ENCODE results near the gene F10. TPM values are rescaled to one million over a fixed set of nuclear protein-coding genes. Genes with fewer than 3 reads are reported as not detected.

Gene F10
- polyA plus RNA-seq, 1 donor from 2014 or later, result not detected

- Histone ChIP-seq H3K36me3 (ENCODE audit: insufficient read depth, low read length) (no peaks in the 10 kb centered on the region), H2AFZ (ENCODE audit: low read depth, low read length) (no peak overlapping the region)
These were observed 49.9 kb downstream of the F10 start for GRCh38 chr13:113172419-113172926.

GRCh38 chr13:113176280-113176679 lies 53.7 kb downstream of the F10 start:
- Histone ChIP-seq H3K4me2 (ENCODE audit: low read length) (no peak overlapping the region), H3K36me3 (ENCODE audit: insufficient read depth, low read length) (no peaks in the 10 kb centered on the region), H3K4me3 (ENCODE audit: low read length) (no peak overlapping the region), H3K27ac (ENCODE audit: low read length) (no peak overlapping the region), H3F3A (ENCODE audit: insufficient read depth, low read length, poor library complexity, severe bottlenecking) (no peaks in the 10 kb centered on the region), H3K9me2 (ENCODE audit: insufficient read depth, low read length) (no peaks in the 10 kb centered on the region), H3K27me3 (ENCODE audit: insufficient read depth, low read depth, low read length) (no peaks in the 10 kb centered on the region), H2AFZ (ENCODE audit: low read depth, low read length) (no peak overlapping the region), H3K9ac (ENCODE audit: low read length) (no peak overlapping the region), H3K79me2 (replicated peaks; ENCODE audit: insufficient read depth, low read length) (no peaks in the 10 kb centered on the region), H4K20me1 (ENCODE audit: insufficient read depth) (no peaks in the 10 kb centered on the region), H3K9me3 (ENCODE audit: low read length) (no peaks in the 10 kb centered on the region)
- TF ChIP-seq REST (IDR thresholded peaks at IDR 0.05; ENCODE audit: borderline replicate concordance) (no peak), SMC3 (conservative IDR thresholded peaks at IDR 0.05; ENCODE audit: poor library complexity) (no peak), TAF1 (IDR thresholded peaks at IDR 0.05; ENCODE audit: low read depth) (no peak), EZH2 (IDR thresholded peaks at IDR 0.05; ENCODE audit: borderline replicate concordance, insufficient read depth, low read length, poor library complexity, severe bottlenecking) (no peak), POLR2AphosphoS5 (IDR thresholded peaks at IDR 0.05) (no peak), RAD21 (conservative IDR thresholded peaks at IDR 0.05) (no peak), EP300 (conservative IDR thresholded peaks at IDR 0.05; ENCODE audit: poor library complexity, severe bottlenecking) (no peak)

More at GRCh38 chr13:113172419-113172926, 49.9 kb downstream of the F10 start:
- Histone ChIP-seq H3K27me3 (ENCODE audit: insufficient read depth, low read depth, low read length) (no peaks in the 10 kb centered on the region), H3F3A (ENCODE audit: insufficient read depth, low read length, poor library complexity, severe bottlenecking) (no peaks in the 10 kb centered on the region), H3K4me3 (ENCODE audit: low read length) (no peak overlapping the region), H3K9ac (ENCODE audit: low read length) (no peak overlapping the region), H3K27ac (ENCODE audit: low read length) (no peak overlapping the region), H3K4me2 (ENCODE audit: low read length) (no peak overlapping the region), H4K20me1 (ENCODE audit: insufficient read depth) (no peaks in the 10 kb centered on the region), H3K9me2 (ENCODE audit: insufficient read depth, low read length) (no peaks in the 10 kb centered on the region), H3K79me2 (replicated peaks; ENCODE audit: insufficient read depth, low read length) (no peaks in the 10 kb centered on the region), H3K9me3 (ENCODE audit: low read length) (no peaks in the 10 kb centered on the region)
- TF ChIP-seq MXI1 (conservative IDR thresholded peaks at IDR 0.05; ENCODE audit: poor library complexity, severe bottlenecking) (no peak), RAD21 (conservative IDR thresholded peaks at IDR 0.05) (no peak), EP300 (conservative IDR thresholded peaks at IDR 0.05; ENCODE audit: poor library complexity, severe bottlenecking) (no peak), POLR2AphosphoS5 (IDR thresholded peaks at IDR 0.05) (no peak), REST (IDR thresholded peaks at IDR 0.05; ENCODE audit: borderline replicate concordance) (no peak), EZH2 (IDR thresholded peaks at IDR 0.05; ENCODE audit: borderline replicate concordance, insufficient read depth, low read length, poor library complexity, severe bottlenecking) (no peak), CTCF (IDR thresholded peaks at IDR 0.05; ENCODE audit: poor library complexity, severe bottlenecking) (no peak), TAF1 (IDR thresholded peaks at IDR 0.05; ENCODE audit: low read depth) (no peak), SMC3 (conservative IDR thresholded peaks at IDR 0.05; ENCODE audit: poor library complexity) (no peak)

Measured in neural cell (in vitro differentiated cells).